NCI-H1417 (cell line): ENCODE data around the gene DCLRE1B.
A peak's percentile ranks its signal among the peaks of the same experiment; 100 is the strongest.

Experiments used
- DNase-seq, 3 experiments: peaks; one replicate each; lab custom pipeline; 2025; lab: John Stamatoyannopoulos, UW

Gene DCLRE1B

GRCh38 chr1:113928187-113928930, 23.2 kb downstream of the DCLRE1B start:
- DNase-seq = no peak

- DNase-seq = peak; percentile 93 to 97 (median 93)
Observed at GRCh38 chr1:113928941-113929749, 24.0 kb downstream of the DCLRE1B start, which contains the start of gene HIPK1. Gene HIPK1, plus strand, starts transcription at chr1:113929324.

DNA sequence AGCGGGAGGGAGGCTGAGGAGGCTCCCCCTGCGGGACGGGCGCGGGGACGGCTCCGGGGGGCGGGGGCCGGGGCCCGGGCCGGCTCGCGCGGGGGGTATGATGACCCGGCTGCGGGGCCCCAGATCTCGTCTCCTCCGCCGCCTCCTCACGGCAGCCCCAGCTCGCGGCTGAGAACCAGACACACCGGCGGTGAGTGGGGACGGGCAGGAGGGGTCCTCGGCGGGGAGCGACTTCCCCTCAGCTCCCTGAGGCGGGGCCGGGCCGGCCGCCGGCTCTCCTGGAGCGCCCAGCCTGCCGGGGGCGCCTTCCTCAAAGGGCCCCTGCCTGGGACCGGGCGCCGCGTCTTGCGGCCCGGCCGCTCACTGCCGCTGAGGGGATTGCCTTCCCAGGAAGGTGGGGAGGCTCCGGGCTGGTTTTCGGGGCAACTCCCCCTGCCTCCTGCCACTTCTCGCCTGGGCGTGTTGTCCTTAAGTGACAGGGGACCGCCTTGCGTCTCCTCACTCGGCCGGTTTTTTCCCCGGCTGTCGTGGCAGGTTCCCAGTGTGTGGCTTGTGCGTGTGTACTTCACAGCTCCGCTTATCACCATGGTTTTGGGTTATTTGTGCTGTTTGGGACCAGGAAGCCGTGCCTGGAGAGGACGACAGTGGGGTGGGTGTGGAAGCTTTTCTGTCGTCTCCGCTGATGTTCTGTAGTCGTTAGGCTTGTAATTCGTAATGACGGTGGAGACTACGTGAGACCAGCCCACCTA, 24.8 kb downstream of the DCLRE1B start:
- DNase-seq = peak; percentile 42 to 80 (median 70)

DNA sequence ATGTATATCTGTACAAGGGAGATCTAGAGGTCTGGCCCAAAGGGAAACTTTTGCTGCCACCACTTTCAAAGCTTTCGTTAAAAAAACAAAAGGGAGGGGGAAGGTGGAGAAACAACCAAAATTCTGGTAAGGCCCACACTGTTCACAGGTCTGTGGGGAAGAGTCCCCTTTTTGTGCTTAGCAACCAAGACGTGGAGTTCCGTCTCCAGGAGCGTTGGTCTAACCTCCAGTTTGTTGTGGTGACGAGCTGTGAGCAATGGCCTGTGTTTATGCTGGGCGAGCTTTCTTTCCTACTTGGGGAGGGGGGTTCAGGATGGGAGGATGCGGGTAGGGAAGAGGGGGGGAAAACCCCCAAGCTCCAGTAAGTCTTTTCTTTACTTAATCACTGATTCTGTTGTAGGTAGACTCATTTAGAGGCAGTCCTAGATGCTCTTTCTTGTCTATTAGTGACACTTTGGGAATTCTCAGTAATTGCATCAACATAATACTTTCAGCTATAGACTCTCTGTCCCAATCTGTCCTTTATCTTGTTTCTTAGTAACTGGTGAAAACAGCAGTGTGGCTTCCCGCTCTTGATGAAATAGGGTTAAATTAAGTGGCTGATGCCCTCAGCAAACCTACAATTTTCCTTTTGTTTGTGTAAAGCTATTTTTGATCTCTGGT, 25.5 kb downstream of the DCLRE1B start:
- peak in 2 of 3 experiments; percentile 34 to 61 for DNase-seq

GRCh38 chr1:113931451-113931851, 26.3 kb downstream of the DCLRE1B start:
- DNase-seq = no peak

GRCh38 chr1:113934006-113934405, 28.9 kb downstream of the DCLRE1B start:
- DNase-seq = no peak

GRCh38 chr1:113934511-113935055, 29.5 kb downstream of the DCLRE1B start:
- DNase-seq = no peak

GRCh38 chr1:113935176-113935575, 30.1 kb downstream of the DCLRE1B start:
- DNase-seq = no peak

DNA sequence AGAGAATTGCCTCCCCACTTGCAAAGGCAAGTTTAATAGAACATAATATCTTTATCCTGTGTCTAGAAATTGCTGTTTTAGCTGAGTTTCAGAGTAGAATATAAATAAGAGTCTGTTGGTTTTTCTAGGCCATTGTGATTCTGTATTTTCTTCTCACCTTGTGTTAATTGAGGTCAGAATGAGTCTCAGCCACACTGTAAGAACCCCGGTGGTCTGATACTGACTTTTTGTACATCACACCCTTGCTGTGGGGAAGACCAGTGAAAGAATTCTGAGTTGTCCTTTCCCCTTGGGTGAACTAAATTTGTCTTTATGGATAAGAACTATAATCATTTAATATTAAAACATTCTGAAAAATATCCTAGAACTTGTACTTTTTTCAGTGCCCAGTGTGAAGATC, 30.8 kb downstream of the DCLRE1B start:
- DNase-seq = no peak

GRCh38 chr1:113937146-113937545, 32.0 kb downstream of the DCLRE1B start:
- no peak for DNase-seq

GRCh38 chr1:113938192-113938591, 33.1 kb downstream of the DCLRE1B start:
- no peak for DNase-seq

GRCh38 chr1:113940365-113941244, 35.5 kb downstream of the DCLRE1B start:
- no peak for DNase-seq

DNA sequence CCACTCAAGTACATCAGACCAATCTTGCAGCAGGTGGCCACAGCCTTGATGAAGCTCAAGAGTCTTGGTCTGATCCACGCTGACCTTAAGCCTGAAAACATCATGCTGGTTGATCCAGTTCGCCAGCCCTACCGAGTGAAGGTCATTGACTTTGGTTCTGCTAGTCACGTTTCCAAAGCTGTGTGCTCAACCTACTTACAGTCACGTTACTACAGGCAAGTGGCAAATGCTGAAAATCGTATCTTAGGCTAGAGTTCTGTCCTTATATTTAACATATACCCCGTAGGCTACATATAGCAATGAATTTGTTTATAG, 36.1 kb downstream of the DCLRE1B start:
- DNase-seq = no peak

- no peak for DNase-seq
Observed at GRCh38 chr1:113942527-113942926, 37.4 kb downstream of the DCLRE1B start.

- DNase-seq = no peak
Observed at GRCh38 chr1:113943028-113943811, 38.1 kb downstream of the DCLRE1B start.

DNA sequence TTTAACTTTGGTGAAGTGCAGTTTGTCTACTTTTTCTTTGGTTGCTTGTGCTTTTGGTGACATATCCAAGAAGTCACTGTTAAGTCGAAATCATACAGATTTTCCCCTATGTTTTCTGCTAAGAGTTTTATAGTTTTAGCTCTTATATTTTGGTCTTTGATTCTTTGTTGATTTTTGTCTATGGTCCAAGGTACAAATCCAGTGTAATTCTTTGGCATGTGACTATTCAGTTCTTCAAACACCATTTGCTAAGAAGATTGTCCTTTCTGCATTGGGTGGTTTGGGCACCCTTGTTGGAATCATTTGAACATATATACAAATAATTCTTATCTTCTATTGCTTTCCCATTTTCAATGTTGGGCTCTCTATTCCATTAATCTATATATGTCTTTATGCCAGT, 40.2 kb downstream of the DCLRE1B start:
- DNase-seq = no peak

DNA sequence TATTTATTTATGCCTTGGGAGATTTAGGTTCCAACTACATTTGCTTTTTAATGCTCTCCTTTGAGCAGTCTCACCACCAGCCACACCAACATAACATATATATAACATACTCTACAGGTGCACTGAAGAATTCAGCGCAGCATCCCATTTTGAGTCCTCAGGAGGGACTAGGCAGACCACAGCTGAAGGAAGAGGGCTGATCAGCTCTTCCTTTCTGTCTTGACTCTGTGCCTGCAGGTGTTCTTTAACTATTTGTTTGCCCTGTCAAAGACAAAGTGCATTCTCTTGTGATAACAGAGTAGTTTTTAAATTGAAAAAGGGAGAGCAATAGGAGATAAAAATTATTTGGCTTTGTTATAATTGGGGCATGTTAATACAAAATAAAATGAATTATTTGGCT, 41.0 kb downstream of the DCLRE1B start:
- DNase-seq = no peak

DNA sequence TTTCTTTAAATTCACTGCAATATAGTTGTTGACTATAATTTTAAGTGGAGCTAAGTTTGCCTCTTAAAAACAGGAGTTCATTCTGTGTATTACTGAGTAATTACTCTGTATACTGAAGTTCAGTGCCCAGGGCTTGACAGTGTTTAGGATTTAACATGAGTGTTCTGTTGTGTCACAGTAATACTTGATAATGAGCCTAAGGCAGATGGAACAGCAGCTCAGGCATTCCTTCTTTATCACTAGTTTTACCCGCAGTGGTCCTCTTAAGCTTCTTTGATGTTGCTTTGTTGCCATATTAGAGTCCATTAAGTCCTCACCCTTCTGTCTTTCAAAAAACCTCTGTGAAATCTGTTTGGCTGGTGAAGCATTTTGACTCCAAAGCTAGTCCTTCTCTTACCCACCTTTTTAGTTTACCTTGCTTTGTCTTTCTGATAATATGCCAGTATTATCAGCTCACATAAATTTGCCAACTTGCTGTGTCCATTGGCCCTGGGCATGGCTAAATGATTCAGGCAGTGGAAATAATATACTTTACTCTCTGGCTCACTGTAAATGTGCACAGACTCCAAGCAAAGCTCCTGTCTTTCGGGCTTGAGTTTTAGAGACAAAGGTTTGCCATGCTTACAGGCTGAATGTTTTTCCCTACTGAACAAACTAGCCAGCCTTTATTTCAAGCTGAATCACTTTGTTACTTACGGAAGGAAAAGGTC, 41.7 kb downstream of the DCLRE1B start:
- peak in 1 of 3 experiments; percentile 23 for DNase-seq

DNA sequence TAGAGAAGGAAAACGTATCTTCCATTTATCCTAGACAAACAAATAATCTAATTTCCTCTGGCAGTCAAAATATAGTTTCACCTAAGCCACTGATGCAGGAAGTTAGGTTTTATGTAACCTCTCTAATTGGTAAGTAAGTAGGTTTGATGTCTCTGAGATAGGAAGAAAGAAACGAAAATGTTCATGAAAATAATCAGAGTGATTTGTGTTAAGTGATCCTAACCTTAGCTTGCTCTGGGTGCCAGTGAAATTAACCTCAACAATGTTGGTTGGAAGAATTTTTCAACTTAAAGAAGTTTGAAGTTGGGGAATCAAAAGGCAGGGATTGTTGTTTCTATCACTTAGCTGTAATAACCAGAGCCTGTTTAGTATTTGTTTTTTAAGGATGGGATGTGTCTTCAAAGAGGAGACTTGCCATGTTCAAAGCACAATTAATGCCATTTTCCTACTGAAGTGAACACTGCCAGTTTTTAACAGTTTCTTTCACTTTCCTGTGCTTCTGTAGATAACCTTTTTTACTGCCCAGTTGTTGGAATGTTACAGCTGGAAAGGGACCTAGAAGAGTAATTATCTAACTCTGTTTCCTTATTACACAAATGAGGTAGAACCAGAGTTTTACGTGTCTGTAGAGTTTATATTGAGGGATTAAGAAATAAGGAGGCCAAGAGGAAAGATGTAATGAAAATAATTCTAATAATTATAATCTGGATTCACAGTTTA, 42.4 kb downstream of the DCLRE1B start:
- no peak for DNase-seq
